AG09309 (cell line): Measurements from ENCODE around the gene TUBB2B.
A peak's percentile ranks its signal among the peaks of the same experiment; 100 is the strongest.
"Not testable (repeated sequence)": the region's sequence is repeated elsewhere in the genome, so short reads cannot be mapped to it uniquely, and the experiment has no call there.

Experiments
- DNase-seq: peaks from one replicate; pipeline ENCODE4 v3.0.0-alpha.2; 2010; ENCODE audit warnings: low read depth
- H3K4me3 ChIP-seq: 2 replicates; pipeline ENCODE4 v1.5.1; 2011; ENCODE audit warnings: mild to moderate bottlenecking, low read depth, low read length, moderate library complexity; ENCODE audit not compliant: control insufficient read depth
- TF ChIP-seq, protein P1 (sequence below): IDR thresholded peaks from 2 replicates; pipeline ENCODE4 v1.5.1; 2011; ENCODE audit warnings: mild to moderate bottlenecking, low read depth, low read length, inconsistent platforms; ENCODE audit not compliant: insufficient read depth, control insufficient read depth; ENCODE audit errors: missing control alignments

Gene TUBB2B

DNA sequence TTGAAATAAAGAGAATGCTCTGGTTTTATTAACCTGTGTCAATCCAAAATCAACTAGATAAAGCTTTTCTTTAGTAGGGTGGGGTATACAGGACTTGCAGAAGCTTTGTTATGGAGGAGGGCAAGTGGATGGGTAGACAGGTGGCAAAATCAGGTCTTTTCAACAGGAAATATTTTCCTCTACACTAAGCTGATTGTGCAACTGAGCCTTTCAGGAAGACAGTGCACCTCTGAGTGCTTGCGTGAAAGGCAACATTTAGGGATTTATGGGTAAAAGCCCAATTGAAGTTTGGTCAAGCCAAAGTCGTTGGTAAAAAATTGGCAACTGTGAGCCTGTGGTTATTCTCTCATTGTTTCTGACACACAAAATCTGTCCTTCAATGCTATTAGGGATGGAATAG, 46.3 kb downstream of the TUBB2B start:
- no peak overlapping the region for H3K4me3 ChIP-seq
- TF ChIP-seq, protein P1, sequence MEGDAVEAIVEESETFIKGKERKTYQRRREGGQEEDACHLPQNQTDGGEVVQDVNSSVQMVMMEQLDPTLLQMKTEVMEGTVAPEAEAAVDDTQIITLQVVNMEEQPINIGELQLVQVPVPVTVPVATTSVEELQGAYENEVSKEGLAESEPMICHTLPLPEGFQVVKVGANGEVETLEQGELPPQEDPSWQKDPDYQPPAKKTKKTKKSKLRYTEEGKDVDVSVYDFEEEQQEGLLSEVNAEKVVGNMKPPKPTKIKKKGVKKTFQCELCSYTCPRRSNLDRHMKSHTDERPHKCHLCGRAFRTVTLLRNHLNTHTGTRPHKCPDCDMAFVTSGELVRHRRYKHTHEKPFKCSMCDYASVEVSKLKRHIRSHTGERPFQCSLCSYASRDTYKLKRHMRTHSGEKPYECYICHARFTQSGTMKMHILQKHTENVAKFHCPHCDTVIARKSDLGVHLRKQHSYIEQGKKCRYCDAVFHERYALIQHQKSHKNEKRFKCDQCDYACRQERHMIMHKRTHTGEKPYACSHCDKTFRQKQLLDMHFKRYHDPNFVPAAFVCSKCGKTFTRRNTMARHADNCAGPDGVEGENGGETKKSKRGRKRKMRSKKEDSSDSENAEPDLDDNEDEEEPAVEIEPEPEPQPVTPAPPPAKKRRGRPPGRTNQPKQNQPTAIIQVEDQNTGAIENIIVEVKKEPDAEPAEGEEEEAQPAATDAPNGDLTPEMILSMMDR: no peak
- DNase-seq: no peak

DNA sequence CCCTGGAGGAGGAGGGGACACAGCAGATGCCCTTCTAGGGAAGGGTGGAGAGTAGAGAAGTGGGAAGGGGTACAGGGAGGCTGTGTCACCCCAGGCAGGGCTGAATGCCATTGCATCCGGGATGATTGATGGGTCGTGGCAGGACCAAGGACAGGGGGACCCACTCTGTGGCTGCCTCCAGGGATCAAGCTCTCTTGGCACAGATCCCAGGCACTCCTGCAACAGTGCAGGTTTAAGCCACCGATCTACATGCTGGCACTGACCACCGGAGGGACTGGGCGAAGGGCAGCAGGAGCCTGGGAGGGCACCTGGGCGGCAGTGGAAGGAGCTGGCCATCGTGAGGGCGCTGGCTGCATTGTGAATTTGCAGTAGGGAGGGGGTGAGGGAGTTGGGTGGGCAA, 47.5 kb downstream of the TUBB2B start:
- DNase-seq: not testable (repeated sequence)
- peak overlapping the region; percentile 6; the same call in 1 of the 2 replicates for H3K4me3 ChIP-seq

DNA sequence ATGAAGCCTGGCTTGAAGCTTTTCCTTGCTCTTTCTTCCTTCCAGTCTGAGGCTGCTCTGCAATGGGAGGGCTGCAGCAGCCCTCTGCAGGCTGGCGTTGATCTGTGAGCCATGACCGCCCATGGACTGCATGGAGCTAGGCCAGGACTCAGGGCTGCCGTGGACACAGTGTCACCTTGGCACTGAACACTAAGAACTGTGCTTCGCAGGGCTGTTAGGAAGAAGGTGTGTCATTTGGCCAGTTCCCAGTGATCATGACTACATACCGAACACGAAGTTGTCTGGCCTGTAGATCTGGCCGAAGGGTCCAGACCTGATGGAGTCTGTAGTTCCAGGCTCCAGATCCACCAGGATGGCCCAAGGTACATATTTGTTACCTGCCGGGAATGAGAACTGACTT, 48.8 kb downstream of the TUBB2B start:
- not testable (repeated sequence) for H3K4me3 ChIP-seq, DNase-seq

DNA sequence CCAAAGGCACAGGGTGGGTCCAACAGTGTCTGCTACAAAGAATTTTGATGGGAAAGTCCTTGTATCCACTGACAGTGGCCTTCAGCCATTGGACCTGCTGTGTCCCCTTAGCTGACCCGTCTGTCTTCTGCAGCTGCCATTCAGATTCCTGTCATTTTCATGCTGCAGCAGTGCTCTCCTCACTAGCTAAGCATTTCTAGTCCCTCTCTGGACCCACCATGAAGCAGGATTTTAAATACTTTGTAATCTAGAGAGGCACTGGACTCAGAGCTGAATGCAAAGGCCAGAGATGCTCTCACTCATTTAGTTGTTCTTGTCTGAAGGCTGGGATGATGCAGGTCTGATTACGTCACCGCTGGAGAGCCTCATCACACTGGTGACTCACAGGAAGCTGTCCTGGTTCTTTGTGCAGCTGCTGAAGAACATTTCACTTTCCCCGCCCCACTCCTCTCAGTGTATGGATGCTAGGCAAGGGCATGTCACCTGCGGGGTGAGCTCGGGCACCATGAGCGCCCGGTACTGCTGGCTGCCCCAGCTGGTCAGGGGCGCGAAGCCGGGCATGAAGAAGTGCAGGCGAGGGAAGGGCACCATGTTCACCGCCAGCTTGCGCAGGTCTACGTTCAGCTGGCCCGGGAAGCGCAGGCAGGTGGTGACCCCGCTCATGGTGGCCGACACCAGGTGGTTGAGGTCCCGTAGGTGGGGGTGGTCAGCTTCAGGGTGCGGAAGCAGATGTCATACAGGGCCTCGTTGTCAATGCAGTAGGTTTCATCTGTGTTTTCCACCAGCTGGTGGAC, 50.7 kb downstream of the TUBB2B start:
- TF ChIP-seq, protein P1: no peak
- no peak overlapping the region for H3K4me3 ChIP-seq
- DNase-seq: no peak

DNA sequence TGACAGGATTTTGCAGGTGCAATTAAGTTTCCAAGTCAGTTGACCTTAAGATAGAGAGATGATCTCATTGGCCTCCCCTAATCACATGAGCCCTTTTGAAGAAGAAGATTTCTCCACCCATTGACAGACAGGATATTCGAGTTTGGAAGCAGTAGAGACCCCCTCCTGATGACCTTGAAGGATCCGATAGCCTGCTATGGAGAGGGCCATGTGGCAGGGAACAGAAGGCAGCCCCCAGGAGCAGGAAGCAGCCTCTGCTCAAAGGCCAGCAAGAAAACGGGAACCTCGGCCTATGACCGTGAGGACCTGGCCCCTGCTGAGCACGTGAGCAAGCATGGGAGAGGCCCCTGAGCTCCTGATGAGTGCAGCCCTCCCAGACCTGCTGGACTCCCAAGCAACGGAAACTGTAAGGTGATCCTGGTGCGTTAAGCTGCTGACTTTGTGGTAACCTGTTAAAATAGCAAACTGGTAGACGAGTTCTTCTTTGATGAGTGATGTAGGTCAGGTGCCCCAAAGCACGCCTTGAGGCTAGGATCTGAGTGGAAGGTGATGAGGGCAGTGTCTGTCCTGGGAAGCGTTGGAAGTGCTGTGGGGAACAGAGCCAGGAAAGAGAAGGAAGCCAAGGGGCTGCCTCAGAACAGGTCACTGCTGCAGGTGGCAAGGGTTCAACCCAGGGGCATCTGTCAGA, 51.6 kb downstream of the TUBB2B start:
- no peak for DNase-seq
- TF ChIP-seq, protein P1: no peak
- no peak overlapping the region for H3K4me3 ChIP-seq
